Mesenchymal stem cell (in vitro differentiated cells and primary cell): Measurements from ENCODE around the gene ZNF439.
A peak's percentile ranks its signal among the peaks of the same experiment; 100 is the strongest.
"Not testable (repeated sequence)": the region's sequence is repeated elsewhere in the genome, so short reads cannot be mapped to it uniquely, and the experiment has no call there.

Experiments
- DNase-seq: peaks from one replicate; pipeline ENCODE4 v3.0.0-alpha.2; 2013
- H2AFZ ChIP-seq: one replicate; pipeline ENCODE4 v1.6.1; 2013; ENCODE audit warnings: low read depth, mild to moderate bottlenecking, control low read depth, inconsistent platforms, low read length, moderate library complexity
- H2AK5ac ChIP-seq: 2 replicates; pipeline ENCODE4 v1.6.1; 2013; ENCODE audit warnings: low read length, moderate library complexity, mild to moderate bottlenecking, inconsistent platforms; ENCODE audit not compliant: severe bottlenecking
- H2BK120ac ChIP-seq: one replicate; pipeline ENCODE4 v1.6.1; 2013; ENCODE audit warnings: low read depth, mild to moderate bottlenecking, inconsistent platforms, low read length, moderate library complexity
- H2BK12ac ChIP-seq, 2 experiments: one replicate each; pipeline ENCODE4 v1.6.1; 2013; ENCODE audit warnings: inconsistent platforms in 2 of 2, low read length in 2 of 2, mild to moderate bottlenecking in 2 of 2, moderate library complexity in 2 of 2, control low read depth in 1 of 2
- H2BK15ac ChIP-seq: one replicate; pipeline ENCODE4 v1.6.1; 2013; ENCODE audit warnings: mild to moderate bottlenecking, low read depth, inconsistent platforms; ENCODE audit not compliant: poor library complexity, severe bottlenecking
- H2BK5ac ChIP-seq: 2 replicates; pipeline ENCODE4 v1.6.1; 2013; ENCODE audit warnings: low read depth, mild to moderate bottlenecking, low read length, control low read depth, inconsistent platforms; ENCODE audit not compliant: poor library complexity, severe bottlenecking
- H3K14ac ChIP-seq, 2 experiments: one replicate each; pipeline ENCODE4 v1.6.1; 2013; ENCODE audit warnings: inconsistent platforms in 2 of 2, low read length in 2 of 2, control low read depth in 1 of 2, mild to moderate bottlenecking in 1 of 2, moderate library complexity in 1 of 2
- H3K18ac ChIP-seq, 2 experiments: one replicate each; pipeline ENCODE4 v1.6.1; 2013; ENCODE audit warnings: inconsistent platforms in 2 of 2, low read length in 2 of 2, control low read depth in 1 of 2, low read depth in 1 of 2, mild to moderate bottlenecking in 1 of 2
- H3K23ac ChIP-seq, 2 experiments: one replicate each; pipeline ENCODE4 v1.6.1; 2013; ENCODE audit warnings: inconsistent platforms in 2 of 2, low read length in 2 of 2, mild to moderate bottlenecking in 2 of 2, moderate library complexity in 2 of 2, control low read depth in 1 of 2
- H3K27ac ChIP-seq: 2 replicates; pipeline ENCODE4 v1.5.1; 2013; ENCODE audit warnings: mild to moderate bottlenecking, moderate library complexity, low read length, control low read depth, inconsistent platforms; ENCODE audit not compliant: poor library complexity, severe bottlenecking
- H3K27me3 ChIP-seq, 2 experiments: 2 replicates each; pipeline versions ENCODE4 v1.6.1 to v1.7.0; 2013; ENCODE audit warnings: low read length in 2 of 2, mild to moderate bottlenecking in 2 of 2, moderate library complexity in 2 of 2, control low read depth in 1 of 2, inconsistent platforms in 1 of 2; ENCODE audit not compliant: control insufficient read depth in 1 of 2, insufficient read depth in 1 of 2
- H3K36me3 ChIP-seq, 2 experiments: 2 replicates each; pipeline versions ENCODE4 v1.6.1 to v1.7.0; 2013; ENCODE audit warnings: low read length in 2 of 2, control low read depth in 1 of 2, inconsistent platforms in 1 of 2, low read depth in 1 of 2, mild to moderate bottlenecking in 1 of 2; ENCODE audit not compliant: insufficient read depth in 2 of 2, control insufficient read depth in 1 of 2
- H3K4ac ChIP-seq, 2 experiments: one replicate each; pipeline ENCODE4 v1.6.1; 2013; ENCODE audit warnings: inconsistent platforms in 2 of 2, low read length in 2 of 2, mild to moderate bottlenecking in 2 of 2, moderate library complexity in 2 of 2, control low read depth in 1 of 2, low read depth in 1 of 2
- H3K4me1 ChIP-seq: 2 replicates; pipeline ENCODE4 v1.6.1; 2013; ENCODE audit warnings: low read depth, low read length, control low read depth; ENCODE audit not compliant: control insufficient read depth, insufficient read depth
- H3K4me2 ChIP-seq: 2 replicates; pipeline ENCODE4 v1.6.1; 2013; ENCODE audit warnings: low read length, mild to moderate bottlenecking, inconsistent platforms; ENCODE audit not compliant: poor library complexity, severe bottlenecking
- H3K4me3 ChIP-seq, 2 experiments: 2 replicates each; pipeline versions ENCODE4 v1.5.1 to v1.7.0; 2013; ENCODE audit warnings: low read length in 2 of 2, mild to moderate bottlenecking in 2 of 2, control low read depth in 1 of 2, low read depth in 1 of 2; ENCODE audit not compliant: insufficient read depth in 1 of 2
- H3K79me1 ChIP-seq: replicated peaks from 2 replicates; pipeline ENCODE4 v1.6.1; 2013; ENCODE audit warnings: mild to moderate bottlenecking, control low read depth, low read length, inconsistent platforms; ENCODE audit not compliant: poor library complexity, severe bottlenecking
- H3K9ac ChIP-seq: 2 replicates; pipeline ENCODE4 v1.7.0; 2013; ENCODE audit warnings: mild to moderate bottlenecking, low read length, moderate library complexity
- H3K9me3 ChIP-seq: 2 replicates; pipeline ENCODE4 v1.7.0; 2013; ENCODE audit warnings: mild to moderate bottlenecking, low read length; ENCODE audit not compliant: control insufficient read depth
- H4K8ac ChIP-seq: one replicate; pipeline ENCODE4 v1.6.1; 2013; ENCODE audit warnings: inconsistent platforms, mild to moderate bottlenecking, low read length, moderate library complexity
- H4K91ac ChIP-seq: one replicate; pipeline ENCODE4 v1.6.1; 2013; ENCODE audit warnings: mild to moderate bottlenecking, low read length, inconsistent platforms
- WGBS: methylation state at CpG from one replicate; pipeline ENCODE4 v1.1.7; 2013; ENCODE audit warnings: mixed read lengths; 5-methylcytosine and 5-hydroxymethylcytosine counted together

Gene ZNF439

DNA sequence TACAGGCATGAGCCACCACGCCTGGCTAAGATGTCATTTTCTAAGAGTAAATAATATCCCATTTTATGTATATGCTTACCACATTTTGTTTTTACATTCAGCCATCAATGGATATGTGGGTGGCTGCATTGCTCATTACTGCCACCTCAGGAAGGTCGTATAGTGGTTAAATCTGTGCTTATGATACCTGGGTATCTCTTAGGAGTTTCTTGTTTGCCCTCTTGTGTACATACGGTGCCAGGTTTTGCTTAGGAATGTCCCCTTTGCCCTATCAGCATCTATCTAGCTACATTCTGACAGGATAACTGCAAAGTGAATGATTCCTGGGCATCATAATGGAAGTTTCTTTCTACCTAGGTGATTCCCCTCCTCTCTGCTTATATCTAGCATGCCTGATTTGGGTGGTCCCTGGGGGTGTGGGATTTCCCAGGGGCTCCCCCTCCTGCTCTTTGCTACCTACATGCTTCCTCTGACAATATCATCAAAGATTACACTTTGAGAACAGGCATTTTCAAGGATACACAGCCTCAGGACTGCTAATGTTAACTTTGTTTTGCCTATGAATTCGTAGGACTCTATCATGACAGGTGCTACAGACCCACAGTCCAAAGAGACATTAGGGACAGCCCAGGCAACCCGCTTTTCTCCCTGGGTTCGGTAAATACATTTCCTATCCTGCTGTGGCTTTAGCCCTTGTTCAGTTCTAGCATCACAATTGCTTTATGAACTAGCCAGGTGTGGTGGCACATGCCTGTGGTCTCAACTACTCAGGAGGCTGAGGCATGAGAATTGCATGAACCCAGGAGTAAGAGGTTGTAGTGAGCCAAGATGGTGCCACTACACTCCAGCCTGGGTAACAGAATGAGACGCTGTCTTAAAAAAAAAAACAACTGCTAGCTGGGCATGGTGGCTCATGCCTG, 19.3 kb upstream of the ZNF439 start:
- not testable (repeated sequence) for H3K27me3 ChIP-seq, H3K27ac ChIP-seq, H2BK15ac ChIP-seq, H3K4me1 ChIP-seq, H2AFZ ChIP-seq, H3K23ac ChIP-seq, DNase-seq, H4K8ac ChIP-seq, H2BK5ac ChIP-seq, H3K18ac ChIP-seq, H3K9ac ChIP-seq, H3K4me3 ChIP-seq, H4K91ac ChIP-seq, H3K14ac ChIP-seq, H2AK5ac ChIP-seq, H2BK12ac ChIP-seq, H3K4me2 ChIP-seq, H3K4ac ChIP-seq, H2BK120ac ChIP-seq
- 95% methylated on average over 6 of the region's 7 CpGs for WGBS
- peaks cover 76% of the 10 kb centered on the region for H3K9me3 ChIP-seq
- peaks cover 24 to 57% of the 10 kb centered on the region in 2 experiments for H3K36me3 ChIP-seq
- H3K79me1 ChIP-seq = peaks cover 20% of the 10 kb centered on the region

DNA sequence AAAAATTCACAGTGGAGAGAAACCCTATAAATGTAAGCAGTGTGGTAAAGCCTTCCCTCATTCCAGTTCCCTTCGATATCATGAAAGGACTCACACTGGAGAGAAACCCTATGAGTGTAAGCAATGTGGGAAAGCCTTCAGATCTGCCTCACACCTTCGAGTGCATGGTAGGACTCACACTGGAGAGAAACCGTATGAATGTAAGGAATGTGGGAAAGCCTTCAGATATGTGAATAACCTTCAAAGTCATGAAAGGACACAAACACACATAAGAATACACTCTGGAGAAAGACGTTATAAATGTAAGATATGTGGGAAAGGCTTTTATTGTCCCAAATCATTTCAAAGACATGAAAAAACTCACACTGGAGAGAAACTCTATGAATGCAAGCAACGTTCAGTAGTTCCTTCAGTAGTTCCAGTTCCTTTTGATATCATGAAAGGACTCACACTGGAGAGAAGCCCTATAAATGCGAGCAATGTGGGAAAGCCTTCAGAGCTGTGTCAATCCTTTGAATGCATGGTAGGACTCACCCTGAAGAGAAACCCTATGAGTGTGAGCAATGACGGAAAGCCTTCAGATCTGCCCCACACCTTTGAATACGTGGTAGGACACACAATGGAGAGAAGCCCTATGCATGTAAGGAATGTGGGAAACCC, 16.1 kb upstream of the ZNF439 start:
- H3K79me1 ChIP-seq = peaks cover 14% of the 10 kb centered on the region
- H3K9me3 ChIP-seq = peaks cover 93% of the 10 kb centered on the region
- no peak overlapping the region for H3K4me2 ChIP-seq
- H2AK5ac ChIP-seq = no peak overlapping the region
- peak overlapping the region in 1 of 2 experiments; percentile 57 for H3K4me3 ChIP-seq
- H2BK12ac ChIP-seq = no peak overlapping the region
- H3K23ac ChIP-seq = no peak overlapping the region
- DNase-seq = no peak
- H3K18ac ChIP-seq = no peak overlapping the region
- 96% methylated on average over 4 of the region's 8 CpGs for WGBS
- H3K9ac ChIP-seq = no peak overlapping the region
- no peak overlapping the region for H4K91ac ChIP-seq
- no peak overlapping the region for H2BK5ac ChIP-seq
- H2BK15ac ChIP-seq = no peak overlapping the region
- peaks cover 27 to 57% of the 10 kb centered on the region in 2 experiments for H3K36me3 ChIP-seq
- H3K27ac ChIP-seq = no peak overlapping the region
- H4K8ac ChIP-seq = no peak overlapping the region
- no peaks in the 10 kb centered on the region for H3K27me3 ChIP-seq
- H2BK120ac ChIP-seq = no peak overlapping the region
- no peak overlapping the region for H3K4ac ChIP-seq
- no peak overlapping the region for H3K14ac ChIP-seq
- H3K4me1 ChIP-seq = no peaks in the 10 kb centered on the region
- H2AFZ ChIP-seq = no peak overlapping the region

DNA sequence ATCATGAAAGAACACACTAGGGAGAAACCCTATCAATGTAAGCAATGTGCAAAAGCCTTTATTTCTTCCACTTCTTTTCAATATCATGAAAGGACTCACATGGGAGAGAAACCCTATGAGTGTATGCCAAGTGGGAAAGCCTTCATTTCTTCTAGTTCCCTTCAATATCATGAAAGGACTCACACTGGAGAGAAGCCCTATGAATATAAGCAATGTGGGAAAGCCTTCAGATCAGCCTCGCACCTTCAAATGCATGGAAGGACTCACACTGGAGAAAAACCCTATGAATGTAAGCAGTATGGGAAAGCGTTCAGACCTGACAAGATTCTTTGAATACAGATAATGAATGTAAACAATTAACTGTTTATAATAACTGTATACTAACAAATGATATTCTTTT, 15.0 kb upstream of the ZNF439 start:
- Histone ChIP-seq H4K8ac (no peak overlapping the region), H2BK120ac (no peak overlapping the region), H3K79me1 (peaks cover 11% of the 10 kb centered on the region), H2AK5ac (no peak overlapping the region), H3K14ac (no peak overlapping the region), H3K9ac (no peak overlapping the region), H2AFZ (no peak overlapping the region), H3K9me3 (peaks cover 85% of the 10 kb centered on the region), H3K23ac (no peak overlapping the region), H3K4me1 (no peaks in the 10 kb centered on the region), H3K36me3 (peaks cover 24 to 48% of the 10 kb centered on the region in 2 experiments), H3K27ac (no peak overlapping the region), H2BK12ac (no peak overlapping the region), H3K4me3 (peak overlapping the region in 1 of 2 experiments; percentile 57), H3K18ac (no peak overlapping the region), H2BK5ac (no peak overlapping the region), H4K91ac (no peak overlapping the region), H3K4ac (no peak overlapping the region), H3K27me3 (no peaks in the 10 kb centered on the region), H3K4me2 (no peak overlapping the region), H2BK15ac (no peak overlapping the region)
- no peak for DNase-seq
- WGBS = 100% methylated on average over 1 of the region's 2 CpGs

DNA sequence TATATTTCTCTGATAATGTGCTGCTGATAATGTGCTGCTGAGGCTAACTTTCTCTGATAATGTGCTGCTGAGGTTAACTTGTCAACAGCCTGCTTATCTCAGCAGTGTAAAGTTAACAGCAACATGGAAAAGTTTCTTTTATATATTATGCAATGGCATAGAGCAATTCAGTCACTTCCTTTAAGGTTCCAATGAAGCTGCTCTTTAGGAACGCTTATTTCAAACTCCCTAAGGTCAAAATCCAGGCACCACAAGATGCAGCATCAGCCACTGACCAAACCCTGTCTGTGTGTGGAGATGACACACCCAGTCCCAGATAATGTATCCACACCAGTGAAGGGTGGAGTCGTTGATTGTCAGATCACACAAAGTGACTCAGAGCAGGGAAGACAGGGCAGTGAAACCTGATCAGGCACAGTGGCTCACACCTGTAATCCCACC, 12.9 kb upstream of the ZNF439 start:
- H3K9ac ChIP-seq, H3K4me2 ChIP-seq, H3K27ac ChIP-seq, H2BK15ac ChIP-seq, H3K23ac ChIP-seq, H2BK5ac ChIP-seq, H2BK12ac ChIP-seq, H2AK5ac ChIP-seq, H3K14ac ChIP-seq, H4K8ac ChIP-seq, H3K4ac ChIP-seq, H3K79me1 ChIP-seq, DNase-seq, H4K91ac ChIP-seq, H3K4me1 ChIP-seq, H2AFZ ChIP-seq, H3K4me3 ChIP-seq, H2BK120ac ChIP-seq, H3K18ac ChIP-seq, H3K27me3 ChIP-seq: not testable (repeated sequence)
- Histone ChIP-seq H3K9me3 (peaks cover 67% of the 10 kb centered on the region), H3K36me3 (peaks cover 16 to 40% of the 10 kb centered on the region in 2 experiments)
- WGBS = 97% methylated on average over 2 of the region's 2 CpGs
